ENCODE results near the gene GALNT10. TPM values are rescaled to one million over a fixed set of nuclear protein-coding genes. Genes with fewer than 3 reads are reported as not detected.

The GALNT10 gene
- total RNA-seq, 4 donors from 2014 or later = 5.6 to 22.9 (median 14.4) TPM

GRCh38 chr5:154342211-154342610 is 151.7 kb downstream of the GALNT10 start:
- no peaks in the 10 kb centered on the region for H3K36me3 ChIP-seq
- no peaks in the 10 kb centered on the region for H3K4me1 ChIP-seq
- intact Hi-C loops (cut with DNase I; ENCODE audit: low total_unique reads) = no loop called here
- no peak for DNase-seq
- H3K4me3 ChIP-seq = no peak overlapping the region
- H3K9me3 ChIP-seq = no peaks in the 10 kb centered on the region
- no peak overlapping the region for H3K27ac ChIP-seq
- TF ChIP-seq CTCF (IDR thresholded peaks at IDR 0.05) (no peak), POLR2A (IDR thresholded peaks at IDR 0.05) (no peak)
- no peaks in the 10 kb centered on the region for H3K27me3 ChIP-seq

DNA sequence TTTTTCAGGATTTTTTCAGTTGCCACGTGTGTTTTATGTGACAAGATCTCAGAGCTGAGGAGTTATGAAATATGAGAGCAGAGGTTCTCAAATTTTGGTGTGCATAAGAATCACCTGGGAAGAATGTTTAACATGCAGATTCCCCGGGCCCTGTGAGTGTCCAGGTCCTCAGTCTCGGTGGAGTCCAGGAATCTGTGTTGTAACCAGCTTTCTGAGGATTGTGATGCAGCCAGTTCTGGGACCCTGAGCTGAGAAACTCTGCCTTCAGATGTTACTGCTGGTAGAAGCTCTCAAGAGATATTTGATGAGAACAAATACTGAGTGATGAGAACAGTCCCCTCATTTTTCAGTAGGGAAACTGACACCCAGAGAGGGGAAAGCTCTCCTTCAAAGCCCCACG is 152.4 kb downstream of the GALNT10 start:
- no peaks in the 10 kb centered on the region for H3K4me1 ChIP-seq
- no peak for DNase-seq
- intact Hi-C loops (cut with DNase I; ENCODE audit: low total_unique reads) = no loop called here
- H3K4me3 ChIP-seq = no peak overlapping the region
- H3K27me3 ChIP-seq = no peaks in the 10 kb centered on the region
- no peak overlapping the region for H3K27ac ChIP-seq
- H3K9me3 ChIP-seq = no peaks in the 10 kb centered on the region
- no peaks in the 10 kb centered on the region for H3K36me3 ChIP-seq
- TF ChIP-seq CTCF (IDR thresholded peaks at IDR 0.05) = no peak
- TF ChIP-seq POLR2A (IDR thresholded peaks at IDR 0.05) = no peak

DNA sequence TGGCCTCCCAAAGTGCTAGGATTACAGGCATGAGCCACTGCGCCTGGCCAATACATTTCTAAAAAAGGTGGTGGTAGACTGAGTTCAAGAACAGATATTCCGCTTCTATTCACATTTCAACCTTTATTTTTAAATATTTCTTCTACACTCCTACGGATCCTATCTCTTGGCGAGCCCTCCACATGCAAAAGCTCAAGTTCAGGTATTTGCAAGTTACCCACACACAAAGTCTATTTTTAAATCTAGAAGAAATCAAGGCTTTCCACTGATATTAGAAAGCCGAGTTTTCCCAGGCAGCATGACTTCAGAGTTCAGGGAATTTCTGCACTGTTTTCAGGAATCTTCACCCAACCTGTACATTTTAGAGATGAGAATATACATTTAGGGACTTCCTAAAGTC is 153.9 kb downstream of the GALNT10 start:
- Histone ChIP-seq H3K27me3 (no peaks in the 10 kb centered on the region), H3K27ac (no peak overlapping the region), H3K36me3 (no peaks in the 10 kb centered on the region), H3K9me3 (no peaks in the 10 kb centered on the region), H3K4me3 (no peak overlapping the region), H3K4me1 (no peaks in the 10 kb centered on the region)
- DNase-seq = no peak
- intact Hi-C loops (cut with DNase I; ENCODE audit: low total_unique reads) = no loop called here
- TF ChIP-seq POLR2A (IDR thresholded peaks at IDR 0.05) = no peak
- TF ChIP-seq CTCF (IDR thresholded peaks at IDR 0.05) = no peak

DNA sequence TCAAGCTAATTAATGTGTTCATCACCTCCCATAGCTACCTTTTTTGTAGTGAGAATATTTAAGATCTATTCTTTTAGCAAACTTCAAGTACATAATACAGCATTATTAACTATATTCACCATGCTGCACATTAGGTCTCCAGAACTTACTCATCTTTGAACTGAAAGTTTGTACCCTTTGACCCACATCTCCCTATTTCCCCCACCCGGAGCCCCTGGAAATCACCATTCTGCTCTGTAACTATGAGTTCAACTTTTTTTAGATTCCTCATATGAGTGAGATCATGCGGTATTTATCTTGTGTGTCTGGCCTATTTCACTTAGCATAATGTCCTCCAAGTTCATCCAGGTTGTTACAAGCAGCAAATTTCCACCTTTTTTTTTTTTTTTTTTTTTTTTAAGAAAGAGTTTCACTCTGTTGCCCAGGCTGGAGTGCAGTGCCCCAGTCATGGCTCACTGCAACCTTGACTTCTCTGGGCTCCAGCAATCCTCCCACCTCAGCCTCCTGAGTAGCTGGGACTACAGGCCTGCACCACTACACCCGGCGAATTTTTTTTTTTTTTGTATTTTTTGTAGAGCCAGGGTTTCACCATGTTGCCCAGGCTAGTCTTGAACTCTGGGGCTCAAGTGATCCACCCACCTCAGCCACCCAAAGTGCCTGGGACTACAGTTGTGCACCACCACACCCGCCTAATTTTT is 154.9 kb downstream of the GALNT10 start:
- Histone ChIP-seq H3K9me3 (no peaks in the 10 kb centered on the region), H3K4me1 (no peaks in the 10 kb centered on the region), H3K27ac (no peak overlapping the region), H3K27me3 (no peaks in the 10 kb centered on the region), H3K36me3 (no peaks in the 10 kb centered on the region), H3K4me3 (no peak overlapping the region)
- TF ChIP-seq POLR2A (IDR thresholded peaks at IDR 0.05) = no peak
- no peak for TF ChIP-seq CTCF (IDR thresholded peaks at IDR 0.05)
- no peak for DNase-seq
- intact Hi-C loops (cut with DNase I; ENCODE audit: low total_unique reads) = no loop called here

- H3K36me3 ChIP-seq = no peaks in the 10 kb centered on the region
- no peak overlapping the region for H3K27ac ChIP-seq
- no peaks in the 10 kb centered on the region for H3K4me1 ChIP-seq
- no peak for DNase-seq
- H3K9me3 ChIP-seq = no peaks in the 10 kb centered on the region
- TF ChIP-seq POLR2A (IDR thresholded peaks at IDR 0.05) (no peak), CTCF (IDR thresholded peaks at IDR 0.05) (no peak)
- H3K4me3 ChIP-seq = no peak overlapping the region
- no peaks in the 10 kb centered on the region for H3K27me3 ChIP-seq
- intact Hi-C loops (cut with DNase I; ENCODE audit: low total_unique reads) = no loop called here
Measured at GRCh38 chr5:154346427-154346826, 155.9 kb downstream of the GALNT10 start.

Measured in uterus (tissue), 4 donors.